ENCODE measurements around the gene NBPF12.
"Not testable (repeated sequence)": the region's sequence is repeated elsewhere in the genome, so short reads cannot be mapped to it uniquely, and the experiment has no call there.

Gene NBPF12

DNA sequence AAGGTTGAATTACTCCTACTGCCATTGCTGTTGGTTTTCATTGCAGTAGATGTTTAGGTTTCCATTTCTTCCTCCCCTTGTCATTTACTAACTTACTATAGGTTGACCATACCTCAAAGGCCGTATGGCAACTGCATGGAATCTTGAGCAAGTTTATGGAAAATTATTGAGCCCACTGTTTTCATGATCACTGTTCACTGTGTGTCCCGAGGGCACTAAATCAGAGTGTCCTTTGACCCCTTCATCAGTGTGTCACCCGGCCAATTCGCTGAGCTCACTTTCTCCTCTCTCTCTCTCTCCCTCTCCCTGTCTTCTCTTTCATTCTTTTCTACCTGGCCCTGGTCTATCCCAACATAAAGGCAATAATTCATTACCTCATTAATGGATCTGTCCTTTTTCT lies 47.7 kb downstream of the NBPF12 start:
- DNase-seq = not testable (repeated sequence)

- not testable (repeated sequence) for DNase-seq
Measured at GRCh38 chr1:146986450-146986849, 48.3 kb downstream of the NBPF12 start.

- DNase-seq = not testable (repeated sequence)
Measured at GRCh38 chr1:146987502-146987901, 49.4 kb downstream of the NBPF12 start.

- DNase-seq = not testable (repeated sequence)
Measured at GRCh38 chr1:146989455-146989854, 51.3 kb downstream of the NBPF12 start.

DNA sequence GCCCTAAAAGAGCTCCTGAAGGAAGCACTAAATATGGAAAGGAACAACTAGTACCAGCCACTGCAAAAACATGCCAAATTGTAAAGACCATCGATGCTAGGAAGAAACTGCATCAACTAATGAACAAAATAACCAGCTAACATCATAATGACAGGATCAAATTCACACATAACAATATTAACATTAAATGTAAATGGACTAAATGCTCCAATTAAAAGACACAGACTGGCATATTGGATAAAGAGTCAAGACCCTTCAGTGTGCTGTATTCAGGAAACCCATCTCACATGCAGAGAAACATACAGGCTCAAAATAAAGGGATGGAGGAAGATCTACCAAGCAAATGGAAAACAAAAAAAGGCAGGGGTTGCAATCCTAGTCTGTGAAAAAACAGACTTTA lies 70.4 kb downstream of the NBPF12 start:
- DNase-seq = not testable (repeated sequence)

- DNase-seq = not testable (repeated sequence)
Measured at GRCh38 chr1:147026975-147027374, 88.9 kb downstream of the NBPF12 start.

DNA sequence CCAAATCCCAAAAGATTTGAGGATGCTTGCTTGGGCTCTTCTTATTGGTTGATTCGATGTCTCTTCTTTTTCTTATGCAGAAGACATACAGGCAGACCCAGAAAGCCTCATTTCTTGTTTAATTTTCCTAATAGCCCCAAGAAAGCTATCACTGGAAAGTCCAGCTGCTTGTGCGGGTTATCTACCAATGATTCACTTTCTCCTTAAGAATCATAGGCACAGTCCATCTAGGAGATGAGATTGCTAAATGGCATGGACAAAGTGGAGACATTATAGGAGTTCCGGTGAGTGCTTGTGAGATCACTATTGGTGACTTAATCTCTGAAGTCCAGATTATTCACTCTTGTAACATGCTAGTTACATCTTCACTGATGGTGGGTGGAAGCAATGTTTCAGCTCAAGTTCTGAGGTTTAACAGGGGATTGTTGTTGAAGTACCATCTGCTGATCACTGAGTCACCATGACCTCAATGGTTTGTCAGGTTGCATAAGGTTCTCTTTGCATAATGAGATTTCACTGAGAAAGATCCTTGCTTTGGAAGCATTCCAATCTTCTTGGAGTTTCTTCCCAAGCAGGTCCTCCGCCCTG lies 92.0 kb downstream of the NBPF12 start:
- DNase-seq = not testable (repeated sequence)

GRCh38 chr1:147039916-147040315 lies 101.8 kb downstream of the NBPF12 start:
- no peak for DNase-seq

DNA sequence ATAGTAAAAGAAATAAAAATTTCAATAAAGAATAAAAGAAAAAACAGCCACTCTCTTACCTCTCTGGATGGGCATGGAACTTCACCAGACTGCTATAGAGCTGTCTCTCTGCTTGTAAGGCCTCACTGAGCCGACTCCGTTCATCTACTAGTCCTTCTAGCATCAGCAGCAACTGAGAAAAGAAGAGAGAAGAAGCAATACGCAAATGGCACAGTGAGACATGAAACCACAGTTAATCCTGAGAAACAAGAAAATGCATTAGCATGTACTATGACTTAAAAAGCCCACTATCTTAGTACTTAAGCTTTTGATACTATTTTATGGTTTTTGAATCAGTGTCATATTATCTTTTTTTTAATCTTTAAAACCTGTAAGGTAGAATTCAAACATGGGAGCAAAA lies 104.8 kb downstream of the NBPF12 start:
- not testable (repeated sequence) for DNase-seq

DNA sequence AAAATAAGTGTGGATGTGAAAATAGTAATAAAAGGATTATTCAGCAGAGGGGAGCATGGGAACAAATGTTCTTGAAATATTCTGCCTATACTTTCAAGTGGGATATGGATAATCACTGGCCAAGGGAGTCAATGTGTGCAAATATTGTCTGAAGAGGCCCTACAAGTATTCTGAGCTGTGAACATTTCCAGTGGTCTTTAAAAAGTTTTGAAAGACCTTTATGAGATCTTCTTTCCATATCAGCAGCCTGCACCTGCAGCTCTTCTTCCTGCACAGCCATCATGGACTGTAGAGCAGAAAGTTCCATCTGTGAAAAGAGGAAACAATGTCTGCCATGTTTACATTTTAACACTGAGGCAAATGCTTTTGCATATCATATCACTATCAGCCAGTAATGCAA lies 106.4 kb downstream of the NBPF12 start:
- DNase-seq = not testable (repeated sequence)
